Hematopoietic multipotent progenitor cell treated with erythropoietin and hydrocortisone succinate and interleukin-3 and kit ligand, for 6 days (in vitro differentiated cells): ENCODE measurements around the gene FRMD4B.

Experiments
- DNase-seq: peaks from one replicate; pipeline ENCODE4 v3.0.0-alpha.2; 2015

Gene FRMD4B

DNA sequence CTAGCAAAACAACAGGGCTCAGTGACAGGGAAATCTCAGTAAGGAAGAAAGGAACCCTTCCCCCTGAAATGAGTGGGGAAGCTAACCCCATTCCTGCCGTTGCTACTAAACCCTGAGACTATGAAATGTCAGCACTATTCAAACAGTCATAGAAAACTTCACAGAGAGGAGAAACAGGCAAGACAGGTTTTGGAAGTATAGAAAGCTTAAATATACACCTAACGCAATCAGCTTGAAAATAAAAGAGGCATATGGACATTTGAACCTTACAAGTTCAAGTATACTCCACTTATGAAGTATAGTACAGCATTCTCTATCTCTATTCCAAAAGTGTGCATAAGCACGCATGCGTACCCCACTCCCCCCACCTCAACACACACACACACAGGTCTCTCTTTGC, 17.6 kb upstream of the FRMD4B start:
- DNase-seq, result no peak

DNA sequence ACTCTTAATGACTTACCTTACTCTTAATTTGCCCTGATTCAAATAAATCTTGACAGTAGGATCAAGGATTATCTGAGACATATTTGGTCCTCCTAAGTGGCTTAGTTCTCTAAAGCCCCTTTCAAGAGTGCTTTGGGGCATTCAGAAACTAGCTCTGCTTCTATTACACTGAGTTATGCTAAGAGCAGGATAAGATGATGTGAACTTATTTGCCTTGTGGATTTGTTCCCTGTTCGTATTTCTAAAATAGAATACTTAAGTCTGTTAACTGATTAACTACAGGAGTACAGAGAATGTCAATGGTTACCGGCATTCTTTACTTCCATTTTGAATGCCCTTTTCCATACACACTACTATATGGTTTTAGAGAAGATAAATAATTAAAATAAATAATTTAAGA, 14.8 kb upstream of the FRMD4B start:
- DNase-seq, result no peak

DNA sequence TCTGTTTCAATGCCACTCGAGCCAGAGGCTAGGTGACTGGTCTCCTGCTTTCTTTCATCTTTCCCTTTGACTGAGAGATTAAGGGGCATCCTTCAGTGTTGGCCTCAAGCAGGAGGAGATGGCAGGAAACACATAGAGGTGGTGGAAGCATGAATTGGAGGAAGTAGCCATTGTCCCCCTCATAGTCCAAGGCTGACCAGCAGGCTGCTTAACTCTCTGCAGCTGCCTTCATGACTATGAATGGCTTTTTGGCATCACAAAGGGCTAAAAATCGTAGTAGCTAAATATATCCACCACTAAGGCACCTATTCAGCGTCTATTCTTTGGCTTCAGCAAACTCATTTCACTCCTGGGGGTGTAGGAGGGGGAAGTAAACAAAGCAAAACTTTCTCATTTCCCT, 7.0 kb upstream of the FRMD4B start:
- DNase-seq, result no peak

DNA sequence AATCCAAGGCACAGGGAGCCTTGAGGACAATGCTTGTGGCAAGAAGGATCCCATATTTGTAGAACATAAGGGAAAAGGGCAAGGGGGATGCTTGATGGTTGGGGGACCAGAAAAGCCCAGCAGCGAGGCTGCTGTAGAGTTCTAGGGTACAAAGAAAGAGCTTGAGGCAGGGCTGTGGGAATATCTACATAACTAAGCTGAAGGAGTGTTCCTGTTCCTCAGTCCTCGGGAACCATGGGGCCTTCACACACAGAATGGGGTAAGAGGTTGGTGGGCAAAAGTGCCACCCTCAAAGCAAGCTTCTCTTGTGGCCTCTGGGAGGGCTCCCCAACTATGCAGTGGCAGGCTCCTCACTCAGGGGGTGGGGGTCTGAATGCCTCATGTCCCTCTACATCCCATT, 6.5 kb upstream of the FRMD4B start:
- no peak for DNase-seq

DNA sequence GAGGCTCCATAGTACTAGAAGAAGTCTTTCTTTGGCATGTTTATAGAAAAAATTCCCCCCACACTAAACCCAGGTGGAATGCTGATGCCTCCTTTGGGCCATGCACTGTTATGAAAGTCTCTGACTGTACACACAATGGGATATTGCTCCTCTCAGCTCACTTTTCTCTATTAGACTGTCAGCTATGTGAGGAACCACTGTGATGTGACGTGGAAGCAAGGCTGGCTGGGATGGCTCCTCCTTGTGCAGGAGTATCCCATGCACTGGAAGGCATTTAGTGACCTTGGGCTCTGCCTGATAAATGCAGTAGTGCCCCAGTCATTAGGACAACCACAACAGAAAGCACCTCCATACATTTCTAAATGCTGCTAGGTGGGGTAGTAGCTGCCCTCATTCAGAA, 5.7 kb upstream of the FRMD4B start:
- no peak for DNase-seq

DNA sequence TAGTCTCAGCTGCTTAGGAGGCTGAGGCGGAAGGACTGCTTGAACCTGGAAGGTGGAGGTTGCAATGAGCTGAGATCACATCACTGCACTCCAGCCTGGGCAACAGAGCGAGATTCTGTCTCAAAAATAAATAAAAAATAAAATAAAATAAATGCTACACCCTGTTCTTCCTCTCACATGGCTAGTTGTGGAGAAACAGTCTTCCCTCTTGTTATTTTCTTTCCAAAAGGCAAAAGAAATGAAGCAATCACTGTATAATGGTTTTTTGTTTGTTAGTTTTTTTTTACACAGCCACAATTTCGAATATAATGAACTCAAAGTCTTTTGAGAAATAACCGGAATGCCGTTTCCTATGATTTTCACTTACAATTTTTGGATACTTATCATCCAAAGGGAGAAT, 4.9 kb upstream of the FRMD4B start:
- no peak for DNase-seq

DNA sequence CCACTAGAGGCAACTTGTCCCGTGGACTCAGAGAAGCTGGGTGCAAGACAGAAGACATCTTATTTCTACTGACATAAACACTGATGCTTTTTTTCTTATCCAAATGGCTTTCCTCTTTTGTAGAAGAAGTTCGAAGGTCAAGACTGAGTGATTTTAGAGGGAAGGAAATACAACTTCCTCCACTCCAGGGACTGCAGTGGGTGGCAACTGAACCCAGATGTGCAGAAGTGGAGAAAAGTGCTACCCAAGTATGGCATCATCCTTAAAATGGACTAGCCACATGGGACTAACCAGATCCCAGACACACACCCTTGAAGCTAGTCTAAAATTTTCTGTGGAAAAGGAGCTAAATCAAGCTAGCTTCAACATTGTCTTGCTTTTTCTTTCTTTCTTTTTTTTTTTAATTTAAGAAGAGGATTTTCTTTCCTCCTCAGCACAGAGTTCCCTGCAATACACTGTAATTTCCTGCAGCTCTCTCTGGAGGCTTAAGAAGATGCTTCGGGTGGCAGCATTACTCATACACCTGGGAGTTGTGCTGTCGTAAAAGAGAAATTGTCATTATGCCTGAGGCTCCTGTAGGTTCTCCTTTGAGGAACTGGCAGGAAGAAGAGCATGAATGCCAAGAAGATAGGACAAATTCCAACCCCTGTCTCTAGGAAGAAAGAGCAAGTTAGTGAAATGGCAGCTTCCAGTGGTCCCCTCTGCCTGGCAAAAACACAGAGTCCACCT, 3.8 kb upstream of the FRMD4B start:
- no peak for DNase-seq

DNA sequence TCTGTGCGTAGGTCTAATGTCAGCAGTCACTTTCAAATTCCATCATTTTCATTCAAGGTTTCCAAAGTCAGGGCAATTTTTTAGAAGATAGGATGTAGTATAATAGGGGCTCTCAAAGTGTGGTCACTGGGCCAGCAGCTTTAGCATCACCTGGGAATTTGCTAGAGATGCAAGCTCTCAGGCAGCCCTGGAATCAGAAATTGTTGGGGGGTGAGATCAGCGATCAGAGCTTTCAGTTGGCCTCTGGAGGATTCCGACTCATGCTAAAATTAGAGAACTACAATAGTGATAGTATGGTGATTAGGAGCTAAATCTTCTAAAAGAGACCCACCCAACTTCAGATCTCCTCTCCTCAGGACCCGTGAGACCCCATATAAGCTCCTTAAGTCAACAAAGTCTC, 2.4 kb upstream of the FRMD4B start:
- DNase-seq, result no peak

DNA sequence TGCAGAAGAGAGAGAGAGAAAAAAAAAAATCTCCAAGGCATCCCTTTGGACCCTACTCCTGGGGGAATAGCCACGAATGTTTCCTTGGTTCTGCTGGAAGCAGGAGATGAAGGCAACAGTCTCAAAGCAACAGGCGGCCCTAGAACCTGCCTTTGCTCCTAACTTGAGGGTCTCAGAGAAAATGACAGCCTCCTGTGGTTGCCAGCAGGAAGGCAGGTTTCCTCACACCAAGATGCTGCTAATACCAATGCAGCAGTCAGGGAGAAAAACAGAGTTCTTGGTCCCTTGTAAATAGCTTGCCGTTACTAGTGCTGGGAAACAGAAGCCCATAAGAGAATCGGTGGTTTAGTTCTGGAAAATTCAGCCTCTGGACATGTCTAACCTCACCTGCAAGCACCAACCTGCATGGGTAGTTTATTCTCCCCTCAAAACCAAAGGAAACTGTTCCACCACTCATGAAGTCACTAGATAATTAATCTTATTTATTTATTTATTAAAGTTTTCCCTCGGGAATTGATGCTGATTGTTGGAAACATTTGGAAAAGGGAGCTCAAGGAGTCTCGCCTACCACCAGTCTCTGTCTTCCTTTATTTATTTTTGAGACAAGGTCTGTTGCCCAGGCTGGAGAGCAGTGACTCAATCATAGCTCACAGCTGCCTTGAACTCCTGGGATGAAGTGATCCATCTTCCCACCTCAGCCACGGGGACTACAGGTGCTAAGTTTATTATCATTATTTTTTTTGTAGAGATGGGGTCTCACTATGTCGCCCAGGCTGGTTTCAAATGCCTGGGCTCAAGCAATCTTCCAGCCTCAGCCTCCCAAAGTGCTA, 883 bp upstream of the FRMD4B start:
- peak; percentile 38 for DNase-seq

DNA sequence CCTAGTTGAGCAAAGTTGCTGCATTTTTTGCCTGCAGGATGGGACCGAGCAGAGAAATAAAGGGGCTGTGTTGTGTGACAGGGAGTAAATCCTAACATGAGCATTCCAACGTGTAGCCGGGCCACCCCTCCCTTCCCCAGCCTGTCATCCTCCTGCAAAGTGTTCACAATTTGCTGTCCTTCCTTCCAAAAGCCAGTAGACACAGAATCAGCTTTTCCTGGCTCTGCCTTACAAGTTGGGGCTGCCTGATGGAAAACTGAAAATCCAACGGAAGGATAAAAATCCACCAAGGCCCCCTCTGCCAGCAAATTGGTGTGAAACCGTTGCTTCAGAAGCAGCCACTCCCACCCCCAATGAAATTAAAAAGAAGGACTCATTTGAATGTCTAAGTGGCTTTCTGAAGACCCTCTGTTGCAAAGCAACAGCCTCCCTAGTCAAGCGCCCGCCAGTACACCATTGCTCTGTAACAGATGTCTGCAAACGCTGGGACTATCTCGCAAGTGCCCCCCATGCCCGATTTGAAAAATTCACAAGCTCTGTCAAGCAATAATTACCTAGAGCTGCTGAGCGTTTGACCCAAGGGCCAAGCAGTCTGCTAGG, 665 bp downstream of the FRMD4B start:
- DNase-seq, result no peak

DNA sequence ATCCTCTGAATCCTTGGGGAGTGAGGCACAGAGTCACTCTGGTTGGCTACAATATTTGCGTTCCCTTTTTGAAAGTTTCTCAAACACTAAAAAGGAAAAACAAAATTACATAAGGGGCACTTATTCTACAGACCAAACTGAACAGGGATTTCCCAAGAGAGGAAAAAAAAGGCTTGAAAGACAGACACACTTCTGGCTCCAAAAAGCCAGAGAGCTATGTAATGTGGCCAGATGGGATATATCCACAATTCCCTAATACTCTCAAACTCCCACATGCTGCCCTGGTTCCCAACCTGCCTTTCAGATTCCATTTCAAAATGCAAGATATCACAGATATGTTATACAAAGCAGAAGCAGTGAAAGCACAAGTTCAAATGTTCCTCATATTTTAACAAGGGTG, 1.6 kb downstream of the FRMD4B start:
- no peak for DNase-seq

DNA sequence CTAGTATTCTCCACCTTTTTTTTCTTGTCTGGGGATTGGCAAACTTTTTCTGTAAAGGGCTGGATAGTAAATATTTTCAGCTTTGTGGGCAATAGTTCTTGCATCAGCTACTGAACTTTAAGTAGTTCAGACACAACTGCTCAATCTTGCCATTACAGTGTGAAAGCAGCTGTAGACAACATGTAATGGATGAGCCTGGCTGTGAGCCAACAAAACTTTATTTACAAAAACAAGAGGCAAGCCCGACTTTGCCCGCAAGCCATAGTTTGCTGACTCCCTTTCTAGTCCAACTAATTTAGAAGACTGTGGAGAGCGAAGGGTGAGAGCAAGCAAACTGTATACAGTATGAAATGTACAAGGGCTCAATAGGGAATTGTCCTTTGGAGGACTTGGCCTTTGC, 6.2 kb downstream of the FRMD4B start:
- DNase-seq, result no peak

DNA sequence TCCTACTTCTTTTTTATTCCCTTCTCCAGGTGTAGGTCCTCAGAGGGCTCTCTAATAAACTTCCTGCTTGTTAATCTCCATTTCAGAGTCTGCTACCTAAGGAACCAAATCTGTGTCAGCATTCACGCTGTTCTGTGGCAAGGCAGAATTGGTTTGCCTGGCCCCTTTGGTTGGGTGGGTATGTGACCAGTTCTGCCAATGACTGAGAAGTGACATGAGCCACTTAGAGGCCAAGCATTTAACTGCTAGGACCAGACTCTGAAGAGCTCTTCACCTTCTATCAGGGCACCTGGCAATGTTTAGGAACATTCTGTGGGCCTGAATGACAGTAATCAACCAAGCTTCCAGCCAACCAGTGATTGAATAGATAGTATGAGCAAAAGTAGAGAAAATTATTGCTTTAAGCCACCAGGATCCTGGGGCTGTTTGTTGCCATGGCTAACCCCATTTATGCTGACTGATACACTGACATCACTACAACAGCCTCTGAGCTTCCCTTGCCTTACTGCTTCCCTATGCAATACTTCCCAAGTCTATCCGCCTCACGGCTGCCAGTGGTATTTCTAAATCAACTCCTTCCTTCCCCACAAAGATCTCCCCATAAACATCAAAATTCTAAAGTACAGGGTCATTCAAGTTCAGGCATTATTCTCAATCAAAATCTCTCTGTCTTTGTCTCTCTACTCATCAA, 7.6 kb downstream of the FRMD4B start:
- no peak for DNase-seq

DNA sequence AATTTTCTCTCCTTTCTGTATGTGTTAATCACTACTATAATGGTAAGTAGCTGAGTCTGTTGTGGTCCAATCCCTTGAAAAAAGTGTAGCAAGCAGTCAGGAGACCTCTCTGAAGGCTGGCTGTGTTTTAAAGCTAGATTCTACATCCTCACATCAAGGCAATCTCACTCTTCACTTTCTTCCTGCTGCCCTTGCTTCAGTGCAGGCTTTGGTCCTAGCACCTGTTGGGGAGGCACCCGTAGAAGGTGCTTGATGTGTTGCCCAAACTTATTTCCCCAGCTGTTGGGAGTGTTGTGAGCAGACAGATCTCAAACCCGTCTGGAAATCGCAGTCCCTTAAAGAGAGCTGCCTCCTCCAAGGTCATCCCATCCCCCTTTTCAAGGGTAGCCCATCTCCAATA, 8.6 kb downstream of the FRMD4B start:
- no peak for DNase-seq

DNA sequence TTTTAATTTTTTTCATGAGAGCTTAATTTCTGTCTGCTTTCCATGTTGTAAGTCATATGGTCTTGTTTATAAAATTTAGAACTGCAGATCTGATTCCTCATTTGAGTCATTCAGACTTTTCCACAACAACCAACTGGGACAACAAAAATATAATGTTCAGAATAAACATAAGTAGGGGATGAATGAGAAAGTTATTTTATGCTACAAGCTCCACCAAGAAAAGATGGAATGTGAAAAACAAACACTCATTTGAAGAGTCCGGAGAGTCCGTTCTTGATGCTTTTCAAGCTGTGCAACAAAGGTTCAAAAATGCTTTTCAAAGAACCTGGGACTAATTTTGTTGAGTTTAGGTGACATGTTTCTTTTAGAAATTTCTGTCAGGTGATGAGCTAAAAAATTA, 9.2 kb downstream of the FRMD4B start:
- no peak for DNase-seq

DNA sequence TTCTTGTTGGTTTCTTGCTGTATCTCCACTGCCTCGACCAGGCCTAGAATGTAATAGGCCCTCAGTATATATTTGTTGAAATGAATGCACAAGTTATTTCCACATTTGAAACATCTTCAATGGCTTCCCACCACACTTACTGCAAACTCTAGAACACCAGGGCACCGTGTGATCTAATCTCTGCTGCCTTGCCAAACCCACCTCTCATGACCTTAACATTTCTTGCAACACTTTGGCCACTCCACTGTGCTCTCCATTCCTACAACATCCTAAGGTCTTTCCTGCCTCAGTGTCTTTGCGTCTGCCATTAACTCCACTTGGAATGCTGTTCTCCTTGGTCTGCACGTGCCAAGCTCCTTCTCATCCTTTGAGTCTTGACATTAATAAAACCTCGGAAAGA, 14.1 kb downstream of the FRMD4B start:
- no peak for DNase-seq

DNA sequence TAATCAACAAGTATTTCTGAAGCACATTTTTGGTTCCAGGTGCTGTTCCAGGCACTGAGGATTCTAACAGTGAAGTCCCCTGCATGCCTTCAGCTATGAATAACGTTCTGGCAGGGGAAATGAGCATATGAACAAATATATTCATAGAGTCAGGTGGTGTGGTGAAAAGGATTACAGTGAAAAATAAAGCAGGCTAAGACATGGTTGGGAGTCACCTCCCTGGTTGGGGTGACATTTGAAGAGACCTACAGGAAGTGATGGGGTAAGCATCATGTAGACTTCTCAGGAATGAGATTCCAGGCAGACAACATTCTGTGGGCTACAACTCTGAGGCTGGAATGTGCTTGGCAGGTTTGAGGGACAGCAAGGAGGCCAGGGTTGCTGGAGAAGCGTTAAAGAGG, 15.0 kb downstream of the FRMD4B start:
- DNase-seq, result no peak

DNA sequence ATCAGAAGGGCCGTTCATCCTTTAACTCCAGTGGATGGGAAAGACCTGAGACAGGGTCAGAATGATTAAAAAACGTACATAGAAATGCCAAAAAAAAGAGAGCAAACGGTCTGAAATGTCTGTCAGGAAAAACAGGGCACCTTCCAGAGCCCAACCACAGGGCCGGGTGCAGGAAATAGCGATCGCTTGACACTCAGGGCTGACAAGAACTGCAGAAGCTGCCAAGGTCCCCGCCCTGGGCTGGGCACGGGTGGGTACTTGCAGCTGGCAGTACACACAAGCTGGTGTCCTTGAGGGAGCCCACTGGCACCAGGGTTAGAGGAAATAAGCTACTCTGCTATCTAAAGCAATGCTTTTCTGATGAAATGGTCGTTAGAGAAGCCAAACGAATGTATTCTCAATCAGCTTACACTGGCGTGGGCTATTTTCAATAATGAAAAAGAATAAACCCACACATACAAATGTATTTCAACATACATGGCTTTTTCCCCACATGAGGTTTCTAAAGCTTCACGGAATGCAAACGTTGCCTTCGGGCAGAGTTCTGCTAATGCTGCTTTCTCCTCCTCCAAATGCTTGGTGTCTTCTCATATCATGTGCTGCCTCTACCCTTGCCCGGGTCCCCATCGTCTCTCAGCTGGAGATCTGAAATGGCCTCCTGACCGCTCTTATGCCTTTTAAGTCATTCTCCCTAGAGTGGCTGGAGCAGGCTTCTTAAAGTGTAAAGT, 15.6 kb downstream of the FRMD4B start:
- peak; percentile 82 for DNase-seq

DNA sequence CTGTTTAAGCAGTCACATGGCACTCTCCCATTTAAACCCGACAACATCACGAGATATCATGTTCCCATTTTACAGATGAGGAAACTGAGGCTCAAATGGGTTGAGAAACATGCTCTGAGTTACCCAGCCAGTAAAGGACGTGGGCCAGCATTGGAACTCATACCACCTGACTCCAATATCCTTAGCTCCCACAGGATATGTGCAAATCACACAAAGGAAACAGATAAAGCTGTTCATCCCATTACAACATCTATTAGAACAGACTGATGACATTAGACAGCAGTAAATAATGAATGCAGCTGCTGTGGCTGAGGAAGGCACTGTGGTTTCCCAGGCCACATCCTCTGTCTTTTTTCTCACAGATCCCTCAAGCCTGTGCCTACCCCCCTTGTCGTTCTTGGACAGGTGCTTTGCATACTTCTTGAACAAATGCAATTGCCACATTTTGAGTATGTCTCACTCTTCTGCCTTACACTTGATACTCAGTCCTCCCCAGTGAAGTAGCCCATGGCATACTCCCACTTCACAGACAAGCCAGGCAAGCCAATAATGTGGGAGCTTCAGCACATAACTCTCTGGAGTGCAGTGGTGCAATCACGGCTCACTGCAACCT, 17.7 kb downstream of the FRMD4B start:
- DNase-seq, result peak; percentile 68

DNA sequence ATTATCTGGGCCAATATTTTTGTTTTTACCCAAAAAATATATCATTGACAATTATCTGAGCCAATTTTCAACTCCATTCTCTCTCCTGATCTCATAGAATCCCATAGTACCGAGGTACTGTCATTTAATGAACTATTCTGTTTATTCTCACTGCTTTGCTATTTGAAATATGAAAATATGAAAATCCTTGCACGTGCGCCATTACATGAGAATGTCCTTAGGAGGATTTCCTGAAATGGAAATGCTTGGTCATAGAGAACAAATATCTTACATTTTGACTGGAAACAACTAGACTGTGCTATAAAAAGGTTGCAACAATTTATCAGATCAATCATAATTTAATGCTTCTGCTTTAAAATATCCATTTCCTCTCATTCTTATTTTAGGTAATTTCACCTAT, 18.3 kb downstream of the FRMD4B start:
- no peak for DNase-seq

DNA sequence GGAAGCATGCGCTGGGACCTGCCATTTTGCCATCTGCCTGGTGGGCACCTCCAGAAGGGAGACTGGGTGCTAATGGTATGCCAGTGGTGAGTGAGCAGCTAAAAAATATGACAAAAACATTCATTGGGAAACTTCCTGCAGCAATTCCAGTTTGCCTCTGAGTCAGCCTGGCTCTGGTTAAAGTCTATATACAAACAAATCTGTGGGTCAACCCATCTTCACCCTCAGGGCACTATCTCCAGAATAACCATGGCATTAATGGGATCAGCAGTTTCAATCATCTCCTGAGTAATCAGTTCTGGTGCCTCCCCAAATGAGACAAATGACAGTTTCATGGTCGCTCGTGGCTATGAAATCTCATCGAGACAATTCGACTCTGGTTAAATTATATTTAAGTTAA, 21.5 kb downstream of the FRMD4B start:
- DNase-seq, result no peak

DNA sequence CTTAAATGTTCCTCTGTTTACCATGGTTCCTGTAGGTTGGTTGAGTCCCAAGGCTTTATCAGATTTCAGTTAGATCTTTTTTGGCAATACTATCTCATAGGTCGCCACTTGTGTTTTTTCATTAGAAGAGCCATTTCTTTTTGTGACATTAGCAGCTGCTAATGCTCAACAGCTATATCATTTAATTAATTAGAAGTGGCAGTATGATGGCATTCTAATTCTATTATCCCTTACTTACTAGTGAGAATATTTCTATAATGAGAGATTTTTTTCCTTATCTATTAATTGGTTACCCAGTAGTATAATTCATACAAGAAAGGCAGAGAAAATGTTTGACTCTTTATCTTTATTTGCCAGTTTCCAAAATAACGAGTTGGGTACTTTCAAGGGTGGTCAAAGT, 25.2 kb downstream of the FRMD4B start:
- DNase-seq, result no peak

DNA sequence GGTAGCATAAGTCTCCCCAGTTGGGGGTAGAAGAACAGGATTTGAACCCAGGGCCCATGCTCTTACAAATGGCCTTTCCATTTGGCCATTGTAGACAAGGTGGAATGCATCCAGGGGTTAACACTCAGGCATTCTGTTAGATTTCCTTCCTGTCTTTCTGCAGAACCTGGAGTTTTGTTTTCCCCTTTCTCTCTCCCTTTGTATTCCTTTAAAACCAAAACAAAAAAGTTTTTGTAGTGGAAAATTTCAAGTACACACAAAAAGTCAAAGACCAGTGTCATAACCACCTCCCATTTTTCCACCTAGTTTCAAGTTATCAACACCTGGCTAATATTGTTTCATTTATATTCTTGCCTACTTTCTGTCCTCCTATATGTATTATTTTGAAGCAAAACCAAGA, 26.0 kb downstream of the FRMD4B start:
- DNase-seq, result no peak
